ENCODE measurements around the gene LATS1. TPM values are rescaled to one million over a fixed set of nuclear protein-coding genes. Genes with fewer than 3 reads are reported as not detected.

LATS1 gene
- total RNA-seq, 6 donors from 2014 or later, result 23.1 to 34.4 (median 29.9) TPM

- peaks cover 0 to 35% (median 5%) of the 10 kb centered on the region in 4 donors for H3K36me3 ChIP-seq
- no peak for ATAC-seq (ENCODE audit: low FRiP score in 2 of 2)
- 92 to 95% methylated on average over 1 of the region's 1 CpG for WGBS, 2 donors
- no peaks in the 10 kb centered on the region for H3K9me3 ChIP-seq
- no peak overlapping the region for H3K4me3 ChIP-seq
- no peak for DNase-seq
- TF ChIP-seq CTCF (IDR thresholded peaks at IDR 0.05), result no peak
- no peak for TF ChIP-seq POLR2A (IDR thresholded peaks at IDR 0.05)
- no peak for TF ChIP-seq POLR2AphosphoS5 (IDR thresholded peaks at IDR 0.05)
- TF ChIP-seq EP300 (IDR thresholded peaks at IDR 0.05), result no peak
- H3K27me3 ChIP-seq, result no peaks in the 10 kb centered on the region
- H3K4me1 ChIP-seq, result no peaks in the 10 kb centered on the region
- H3K27ac ChIP-seq, result no peak overlapping the region
Observed at GRCh38 chr6:149634315-149634714, 83.6 kb downstream of the LATS1 start.

DNA sequence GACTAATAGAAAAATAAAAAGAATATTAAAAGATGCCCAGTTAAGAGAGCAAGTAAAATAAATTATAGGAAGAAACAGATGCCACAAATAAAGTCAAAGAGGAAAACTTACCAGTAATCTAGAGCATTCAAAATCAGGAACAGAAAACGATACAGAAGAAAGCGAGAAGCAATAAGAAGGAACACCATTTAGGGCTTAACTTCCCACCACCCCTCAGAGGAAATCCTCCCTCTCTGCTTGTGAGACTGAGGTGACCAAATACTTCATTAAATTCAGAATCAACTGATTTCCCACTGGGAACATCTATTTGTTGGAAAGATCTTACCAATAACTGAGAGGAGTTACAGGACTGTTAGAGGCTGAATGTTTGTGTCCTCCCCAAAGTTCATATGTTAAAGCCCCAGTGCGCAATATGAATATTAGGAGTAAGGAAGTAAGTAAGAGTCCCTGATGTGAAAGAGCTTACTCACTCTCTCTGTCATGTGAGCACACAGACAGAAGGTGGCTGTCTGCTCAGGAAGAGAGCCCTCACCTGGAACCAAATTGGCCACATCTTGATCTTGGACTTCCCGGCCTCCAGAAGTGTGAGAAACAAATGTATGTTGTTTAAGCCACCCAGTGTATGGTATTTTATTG, 88.9 kb downstream of the LATS1 start:
- WGBS, 2 donors, result 78 to 87% methylated on average over 4 of the region's 4 CpGs
- no peak overlapping the region for H3K27ac ChIP-seq
- H3K36me3 ChIP-seq, result peaks cover 0 to 41% (median 2%) of the 10 kb centered on the region in 4 donors

GRCh38 chr6:149627672-149628071, 90.2 kb downstream of the LATS1 start:
- H3K27ac ChIP-seq, result no peak overlapping the region
- no peaks in the 10 kb centered on the region for H3K9me3 ChIP-seq
- H3K27me3 ChIP-seq, result no peaks in the 10 kb centered on the region
- ATAC-seq (ENCODE audit: low FRiP score in 2 of 2) (no peak), DNase-seq (no peak)
- no peak overlapping the region for H3K4me3 ChIP-seq
- no peaks in the 10 kb centered on the region for H3K4me1 ChIP-seq
- peaks cover 1 to 49% (median 10%) of the 10 kb centered on the region in 4 donors for H3K36me3 ChIP-seq
- TF ChIP-seq EP300 (IDR thresholded peaks at IDR 0.05) (no peak), CTCF (IDR thresholded peaks at IDR 0.05) (no peak), POLR2AphosphoS5 (IDR thresholded peaks at IDR 0.05) (no peak), POLR2A (IDR thresholded peaks at IDR 0.05) (no peak)

More for the DNA sequence above, 88.9 kb downstream of the LATS1 start:
- no peaks in the 10 kb centered on the region for H3K27me3 ChIP-seq
- no peak overlapping the region for H3K4me3 ChIP-seq
- TF ChIP-seq CTCF (IDR thresholded peaks at IDR 0.05), result no peak
- no peak for TF ChIP-seq POLR2A (IDR thresholded peaks at IDR 0.05)
- no peak for TF ChIP-seq POLR2AphosphoS5 (IDR thresholded peaks at IDR 0.05)
- TF ChIP-seq EP300 (IDR thresholded peaks at IDR 0.05), result no peak
- no peak for DNase-seq
- ATAC-seq (ENCODE audit: low FRiP score in 2 of 2), result no peak
- H3K4me1 ChIP-seq, result no peaks in the 10 kb centered on the region
- no peaks in the 10 kb centered on the region for H3K9me3 ChIP-seq

DNA sequence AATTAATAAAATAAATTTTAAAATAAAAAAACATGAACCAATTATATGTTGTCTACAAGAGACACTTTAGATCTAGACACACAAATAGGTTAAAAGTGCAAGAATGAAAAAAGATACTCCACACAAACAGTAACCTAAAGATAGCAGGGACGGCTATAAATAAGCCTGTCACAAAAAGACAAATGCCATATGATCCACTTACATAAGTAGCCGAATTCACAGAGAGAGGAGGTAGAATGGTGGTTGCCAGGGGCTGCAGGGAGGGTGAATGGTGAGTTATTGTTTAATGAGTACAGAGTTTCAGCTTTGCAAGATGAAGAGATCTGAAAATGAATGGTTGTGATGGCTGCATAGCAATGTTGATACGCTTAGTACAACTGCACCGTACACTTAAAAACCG, 102.1 kb downstream of the LATS1 start:
- ATAC-seq (ENCODE audit: low FRiP score in 2 of 2) (no peak), DNase-seq (no peak)
- no peak for TF ChIP-seq POLR2AphosphoS5 (IDR thresholded peaks at IDR 0.05)
- TF ChIP-seq CTCF (IDR thresholded peaks at IDR 0.05), result no peak
- no peak for TF ChIP-seq EP300 (IDR thresholded peaks at IDR 0.05)
- TF ChIP-seq POLR2A (IDR thresholded peaks at IDR 0.05), result no peak
- Histone ChIP-seq H3K4me3 (no peak overlapping the region), H3K9me3 (peaks cover 0 to 5% (median 0%) of the 10 kb centered on the region in 4 donors), H3K27me3 (no peaks in the 10 kb centered on the region), H3K27ac (no peak overlapping the region), H3K36me3 (peaks cover 0 to 37% (median 6%) of the 10 kb centered on the region in 4 donors), H3K4me1 (no peaks in the 10 kb centered on the region)
- WGBS, 2 donors, result 73 to 78% methylated on average over 5 of the region's 5 CpGs

DNA sequence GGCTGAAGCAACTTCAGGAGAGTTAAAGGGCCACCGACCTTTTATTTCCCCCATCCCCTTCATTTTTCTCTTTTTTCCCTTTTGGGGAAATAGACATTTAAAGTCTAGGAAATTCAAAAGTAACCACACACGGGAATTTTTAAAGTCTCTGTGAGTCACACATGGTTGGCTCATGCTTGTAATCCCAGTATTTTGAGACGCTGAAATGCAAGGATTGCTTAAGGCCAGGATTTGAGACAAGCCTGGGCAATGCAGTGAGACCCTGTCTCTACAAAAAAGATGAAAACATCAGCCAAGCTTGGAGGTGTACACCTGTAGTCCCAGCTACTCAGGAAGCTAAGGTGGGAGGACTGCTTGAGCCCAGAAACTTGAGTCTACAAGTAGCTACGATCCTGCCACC, 103.6 kb downstream of the LATS1 start:
- no peak for DNase-seq
- H3K4me1 ChIP-seq, result no peaks in the 10 kb centered on the region
- ATAC-seq (ENCODE audit: low FRiP score in 2 of 2), result no peak
- peaks cover 0 to 5% (median 0%) of the 10 kb centered on the region in 4 donors for H3K9me3 ChIP-seq
- 92 to 97% methylated on average over 4 of the region's 4 CpGs for WGBS, 2 donors
- TF ChIP-seq POLR2A (IDR thresholded peaks at IDR 0.05), result no peak
- no peak for TF ChIP-seq POLR2AphosphoS5 (IDR thresholded peaks at IDR 0.05)
- TF ChIP-seq CTCF (IDR thresholded peaks at IDR 0.05), result no peak
- no peak for TF ChIP-seq EP300 (IDR thresholded peaks at IDR 0.05)
- no peaks in the 10 kb centered on the region for H3K27me3 ChIP-seq
- no peak overlapping the region for H3K4me3 ChIP-seq
- peaks cover 0 to 22% (median 2%) of the 10 kb centered on the region in 4 donors for H3K36me3 ChIP-seq
- no peak overlapping the region for H3K27ac ChIP-seq

All from upper lobe of left lung (tissue), 6 donors.